Measurements from ENCODE around the gene LSM5. TPM values are rescaled to one million over a fixed set of nuclear protein-coding genes. Genes with fewer than 3 reads are reported as not detected.

Gene LSM5
- total RNA-seq, 1 experiment from 2014 or later: 81.0 TPM

GRCh38 chr7:32462451-32462850 lies 27.7 kb downstream of the LSM5 start:
- no peaks in the 10 kb centered on the region for H3K9me2 ChIP-seq (ENCODE audit: insufficient read depth)
- H3K27me3 ChIP-seq (ENCODE audit: insufficient read depth, low read length): no peaks in the 10 kb centered on the region
- TF ChIP-seq SRF (IDR thresholded peaks at IDR 0.05; ENCODE audit: low read depth): no peak
- TF ChIP-seq ZNF274 (IDR thresholded peaks at IDR 0.05; ENCODE audit: low read depth, low read length): no peak
- no peak for TF ChIP-seq POLR2A (IDR thresholded peaks at IDR 0.05; ENCODE audit: borderline replicate concordance, extremely low read depth, insufficient read depth, insufficient read length)
- TF ChIP-seq YY1 (IDR thresholded peaks at IDR 0.05; ENCODE audit: extremely low read depth, insufficient replicate concordance, low read depth, low read length): no peak
- no peak for TF ChIP-seq MAX (IDR thresholded peaks at IDR 0.05)
- TF ChIP-seq, protein P1, sequence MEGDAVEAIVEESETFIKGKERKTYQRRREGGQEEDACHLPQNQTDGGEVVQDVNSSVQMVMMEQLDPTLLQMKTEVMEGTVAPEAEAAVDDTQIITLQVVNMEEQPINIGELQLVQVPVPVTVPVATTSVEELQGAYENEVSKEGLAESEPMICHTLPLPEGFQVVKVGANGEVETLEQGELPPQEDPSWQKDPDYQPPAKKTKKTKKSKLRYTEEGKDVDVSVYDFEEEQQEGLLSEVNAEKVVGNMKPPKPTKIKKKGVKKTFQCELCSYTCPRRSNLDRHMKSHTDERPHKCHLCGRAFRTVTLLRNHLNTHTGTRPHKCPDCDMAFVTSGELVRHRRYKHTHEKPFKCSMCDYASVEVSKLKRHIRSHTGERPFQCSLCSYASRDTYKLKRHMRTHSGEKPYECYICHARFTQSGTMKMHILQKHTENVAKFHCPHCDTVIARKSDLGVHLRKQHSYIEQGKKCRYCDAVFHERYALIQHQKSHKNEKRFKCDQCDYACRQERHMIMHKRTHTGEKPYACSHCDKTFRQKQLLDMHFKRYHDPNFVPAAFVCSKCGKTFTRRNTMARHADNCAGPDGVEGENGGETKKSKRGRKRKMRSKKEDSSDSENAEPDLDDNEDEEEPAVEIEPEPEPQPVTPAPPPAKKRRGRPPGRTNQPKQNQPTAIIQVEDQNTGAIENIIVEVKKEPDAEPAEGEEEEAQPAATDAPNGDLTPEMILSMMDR (IDR thresholded peaks at IDR 0.05 in 2 of 3, conservative IDR thresholded peaks at IDR 0.05 in 1 of 3; ENCODE audit: borderline replicate concordance in 1 of 3, insufficient read depth in 1 of 3, low read depth in 2 of 3, low read length in 2 of 3): no peak
- TF ChIP-seq ELF1 (IDR thresholded peaks at IDR 0.05; ENCODE audit: borderline replicate concordance, low read depth): no peak
- no peak for TF ChIP-seq TCF7L2 (IDR thresholded peaks at IDR 0.05; ENCODE audit: borderline replicate concordance, extremely low read depth, insufficient read depth, insufficient read length)
- no peak for TF ChIP-seq EZH2phosphoT487 (IDR thresholded peaks at IDR 0.05; ENCODE audit: borderline replicate concordance)
- TF ChIP-seq ZBTB33 (IDR thresholded peaks at IDR 0.05; ENCODE audit: extremely low read depth, insufficient replicate concordance, low read length): no peak
- no peak for TF ChIP-seq POLR2AphosphoS5 (IDR thresholded peaks at IDR 0.05; ENCODE audit: low read depth, low read length)
- TF ChIP-seq JUND (IDR thresholded peaks at IDR 0.05): no peak
- TF ChIP-seq CEBPB (IDR thresholded peaks at IDR 0.05; ENCODE audit: low read depth): no peak
- no peak for TF ChIP-seq RAD21 (IDR thresholded peaks at IDR 0.05; ENCODE audit: low read depth)
- no peak for TF ChIP-seq ATF3 (IDR thresholded peaks at IDR 0.05)
- TF ChIP-seq ZFX (IDR thresholded peaks at IDR 0.05): no peak
- no peak overlapping the region for H3K4me2 ChIP-seq (ENCODE audit: low read length)
- DNase-seq (ENCODE audit: low read depth, low spot score) (no peak), ATAC-seq (no peak)
- H3K9me3 ChIP-seq (ENCODE audit: control insufficient read depth in 1 of 2, insufficient read depth in 1 of 2, low read depth in 1 of 2, low read length in 2 of 2): no peaks in the 10 kb centered on the region
- H3K79me2 ChIP-seq (ENCODE audit: insufficient read depth, low read length): no peaks in the 10 kb centered on the region
- H3K36me3 ChIP-seq (ENCODE audit: control insufficient read depth in 1 of 2, insufficient read depth in 2 of 2, low read length in 2 of 2): no peaks in the 10 kb centered on the region
- H3K4me1 ChIP-seq (ENCODE audit: control insufficient read depth in 1 of 2, insufficient read depth in 2 of 2, low read length in 2 of 2): peaks cover 6% of the 10 kb centered on the region in 2 experiments; a peak in 3 of 4 replicates
- intact Hi-C loops (cut with micrococcal nuclease): no loop called here
- ChIA-PET CTCF (no interaction called here), POLR2A (no interaction called here), RAD21 (ENCODE audit: low non-redundant PET in 1 of 2, low total read pairs in 2 of 2, uncharacterized antibody in 2 of 2, unreplicated experiment in 2 of 2) (no interaction called here)
- H4K20me1 ChIP-seq (ENCODE audit: insufficient read depth): no peaks in the 10 kb centered on the region
- BruUV-seq (replicated peaks): no TSS peak
- no peak overlapping the region for H3K4me3 ChIP-seq (replicated peaks in 1 of 2; ENCODE audit: low read depth in 1 of 2, low read length in 2 of 2)
- H2AFZ ChIP-seq (ENCODE audit: low read depth, low read length, poor library complexity, severe bottlenecking): no peak overlapping the region
- no peak overlapping the region for H3K27ac ChIP-seq (ENCODE audit: low read depth, low read length)
- no peak overlapping the region for H3K9ac ChIP-seq (ENCODE audit: low read length)

Measured in HCT116 (cell line).